D341Med (cell line): ENCODE measurements around the gene FRMD4B.
"Not testable (repeated sequence)": the region's sequence is repeated elsewhere in the genome, so short reads cannot be mapped to it uniquely, and the experiment has no call there.

Experiments
- DNase-seq: peaks from one replicate; pipeline ENCODE4 v3.0.0; 2012; ENCODE audit warnings: low spot score

FRMD4B gene

DNA sequence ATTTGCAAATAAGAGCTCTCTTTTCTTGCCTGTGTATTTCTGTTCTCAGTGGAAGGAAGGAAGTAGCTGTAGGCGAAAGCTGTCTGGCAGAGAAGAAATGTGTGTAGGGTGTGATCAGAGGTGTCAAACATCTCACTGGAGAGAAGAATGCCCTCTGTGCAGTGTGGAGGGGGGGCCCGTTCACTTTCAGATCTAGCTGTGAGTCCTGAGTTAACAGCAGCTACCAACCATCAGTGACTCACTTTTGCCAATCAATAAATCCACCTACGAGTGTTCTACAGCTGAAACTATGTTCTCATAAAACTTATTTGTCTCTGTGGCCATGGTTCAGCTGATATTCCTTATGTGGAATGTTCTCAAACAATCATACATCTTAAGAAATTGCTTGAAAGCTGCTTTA lies 103.7 kb downstream of the FRMD4B start:
- no peak for DNase-seq

GRCh38 chr3:69277403-69277802 lies 108.5 kb downstream of the FRMD4B start:
- DNase-seq = not testable (repeated sequence)

GRCh38 chr3:69276884-69277283 lies 109.0 kb downstream of the FRMD4B start:
- no peak for DNase-seq

DNA sequence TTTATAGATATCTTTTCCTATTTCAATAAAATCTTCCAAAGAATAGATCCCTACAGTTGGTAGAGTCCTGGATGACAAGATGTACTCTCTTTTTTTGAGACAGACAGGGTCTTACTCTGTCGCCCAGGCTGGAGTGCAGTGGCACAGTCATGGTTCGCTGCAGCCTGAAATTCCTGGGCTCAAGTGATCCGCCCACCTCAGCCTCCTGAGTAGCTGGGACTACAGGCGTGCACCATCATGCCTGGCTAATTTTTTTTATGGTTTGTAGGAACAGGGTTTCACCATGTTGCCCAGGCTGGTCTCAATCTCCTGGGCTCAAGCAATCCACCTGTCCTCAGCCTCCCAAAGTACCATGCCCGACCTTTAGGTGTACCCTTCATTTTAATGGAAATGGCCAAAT lies 109.7 kb downstream of the FRMD4B start:
- DNase-seq = not testable (repeated sequence)

DNA sequence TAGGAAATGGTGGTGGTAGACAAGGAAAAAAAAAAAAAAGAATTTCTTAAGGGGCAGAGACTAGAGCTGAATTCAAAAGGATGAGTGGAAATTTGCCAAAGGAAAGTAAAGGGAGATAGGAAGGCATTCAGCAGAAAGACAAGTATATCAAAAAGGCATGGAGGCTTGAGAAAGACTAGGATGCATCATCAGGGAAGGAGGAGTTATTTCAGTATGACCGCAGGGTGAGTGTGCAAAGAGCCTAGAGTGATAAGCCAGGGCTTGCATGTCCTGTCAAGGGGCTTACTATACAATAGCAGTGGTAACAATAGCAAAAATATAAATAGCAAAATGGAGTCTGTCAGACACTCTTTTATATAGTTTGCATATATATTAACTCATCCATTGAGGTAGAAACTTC lies 112.0 kb downstream of the FRMD4B start:
- DNase-seq = no peak

DNA sequence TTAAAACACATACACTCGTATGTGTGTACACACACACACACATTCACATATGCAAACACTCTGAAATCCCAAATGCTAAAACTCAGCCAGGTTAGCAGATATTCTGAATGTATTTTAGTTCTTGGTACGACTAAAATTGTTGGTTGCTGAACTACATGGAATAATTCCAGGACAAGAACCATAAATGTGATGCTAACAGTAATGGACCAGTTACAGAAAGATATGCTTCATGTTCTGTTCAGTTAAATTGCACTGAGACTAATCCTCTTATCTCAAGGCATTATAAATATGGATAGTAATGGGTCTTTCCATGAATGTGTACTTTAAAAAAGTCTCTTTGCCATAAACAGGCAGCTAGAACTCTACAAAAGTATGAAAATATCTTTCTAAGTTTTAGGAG lies 113.3 kb downstream of the FRMD4B start:
- DNase-seq = no peak

GRCh38 chr3:69271098-69271497 lies 114.8 kb downstream of the FRMD4B start:
- no peak for DNase-seq

GRCh38 chr3:69266585-69266984 lies 119.3 kb downstream of the FRMD4B start:
- no peak for DNase-seq

DNA sequence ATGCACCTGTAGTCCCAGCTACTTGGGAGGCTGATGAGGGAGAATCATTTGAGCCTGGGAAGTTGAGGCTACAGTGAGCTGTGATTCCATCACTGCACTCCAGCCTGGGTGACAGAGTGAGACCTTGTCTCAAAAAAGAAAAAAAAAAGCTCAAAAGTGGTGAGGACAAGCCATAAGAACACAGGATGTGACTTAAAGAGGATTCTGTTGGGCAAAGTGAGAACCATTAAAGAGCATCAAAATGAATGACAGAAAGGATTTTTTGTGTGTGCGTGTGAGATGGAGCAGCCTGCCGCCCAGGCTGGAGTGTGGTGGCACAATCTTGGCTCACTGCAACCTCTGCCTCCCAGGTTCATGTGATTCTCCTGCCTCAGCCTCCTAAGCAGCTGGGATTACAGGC lies 119.8 kb downstream of the FRMD4B start:
- not testable (repeated sequence) for DNase-seq

DNA sequence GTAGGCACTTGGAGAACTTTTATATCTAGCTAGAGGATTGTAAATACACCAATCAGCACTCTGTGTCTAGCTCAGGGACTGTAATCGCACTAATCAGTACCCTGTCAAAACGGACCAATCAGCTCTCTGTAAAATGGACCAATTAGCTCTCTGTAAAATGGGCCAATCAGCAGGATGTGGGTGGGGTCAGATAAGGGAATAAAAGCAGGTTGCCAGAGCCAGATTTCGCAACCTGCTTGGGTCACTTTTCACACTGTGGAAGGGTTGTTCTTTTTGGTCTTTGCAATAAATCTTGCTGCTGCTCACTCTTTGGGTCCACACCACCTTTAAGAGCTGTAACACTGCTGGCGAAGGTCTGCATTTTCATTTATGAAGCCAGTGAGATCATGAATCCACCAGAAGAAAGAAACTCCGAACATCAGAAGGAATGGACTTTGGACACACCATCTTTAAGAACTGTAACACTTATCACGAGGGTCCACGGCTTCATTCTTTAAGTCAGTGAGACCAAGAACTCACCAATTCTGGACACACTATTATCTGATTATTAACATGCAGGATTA lies 125.0 kb downstream of the FRMD4B start:
- not testable (repeated sequence) for DNase-seq

GRCh38 chr3:69260216-69260787 lies 125.6 kb downstream of the FRMD4B start:
- no peak for DNase-seq

DNA sequence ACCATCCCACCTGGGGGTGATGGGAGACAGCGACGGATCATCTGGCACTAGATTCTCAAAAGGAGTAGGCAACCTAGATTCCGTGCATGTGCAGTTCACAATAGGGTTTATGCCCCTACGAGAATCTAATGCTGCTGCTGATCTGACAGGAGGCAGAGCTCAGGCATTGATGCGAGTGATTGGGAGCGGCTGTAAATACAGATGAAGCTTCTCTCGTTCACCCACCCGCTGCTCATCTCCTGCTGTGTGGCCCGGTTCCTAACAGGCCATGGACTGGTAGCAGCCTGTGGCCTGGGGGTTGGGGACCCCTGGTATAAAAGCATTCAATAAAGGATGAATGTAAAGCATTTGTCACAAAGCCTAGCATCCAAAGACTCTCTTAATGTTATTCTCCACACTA lies 126.8 kb downstream of the FRMD4B start:
- DNase-seq = no peak

GRCh38 chr3:69255928-69256327 lies 130.0 kb downstream of the FRMD4B start:
- DNase-seq = no peak

DNA sequence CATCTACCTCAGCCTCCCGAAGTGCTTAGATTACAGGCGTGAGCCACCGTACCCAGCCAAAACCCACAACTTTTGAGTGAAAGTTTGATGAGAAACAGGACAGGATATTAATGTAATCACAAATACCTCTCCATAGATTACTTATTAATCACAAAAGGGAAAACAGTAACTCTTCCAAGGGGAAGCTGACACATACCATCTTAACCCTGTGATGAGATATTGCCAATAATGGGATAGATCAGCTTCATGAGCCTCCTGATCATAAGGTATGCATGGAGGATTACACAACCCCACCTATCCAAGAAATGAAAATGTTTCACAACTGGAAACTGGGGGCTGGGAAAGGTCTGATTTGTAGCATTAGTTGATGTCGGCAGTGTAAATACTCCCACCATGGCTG lies 131.5 kb downstream of the FRMD4B start:
- DNase-seq = no peak

- no peak for DNase-seq
These were observed 133.3 kb downstream of the FRMD4B start for GRCh38 chr3:69252631-69253030.

- no peak for DNase-seq
These were observed 133.7 kb downstream of the FRMD4B start for GRCh38 chr3:69252141-69252540.

DNA sequence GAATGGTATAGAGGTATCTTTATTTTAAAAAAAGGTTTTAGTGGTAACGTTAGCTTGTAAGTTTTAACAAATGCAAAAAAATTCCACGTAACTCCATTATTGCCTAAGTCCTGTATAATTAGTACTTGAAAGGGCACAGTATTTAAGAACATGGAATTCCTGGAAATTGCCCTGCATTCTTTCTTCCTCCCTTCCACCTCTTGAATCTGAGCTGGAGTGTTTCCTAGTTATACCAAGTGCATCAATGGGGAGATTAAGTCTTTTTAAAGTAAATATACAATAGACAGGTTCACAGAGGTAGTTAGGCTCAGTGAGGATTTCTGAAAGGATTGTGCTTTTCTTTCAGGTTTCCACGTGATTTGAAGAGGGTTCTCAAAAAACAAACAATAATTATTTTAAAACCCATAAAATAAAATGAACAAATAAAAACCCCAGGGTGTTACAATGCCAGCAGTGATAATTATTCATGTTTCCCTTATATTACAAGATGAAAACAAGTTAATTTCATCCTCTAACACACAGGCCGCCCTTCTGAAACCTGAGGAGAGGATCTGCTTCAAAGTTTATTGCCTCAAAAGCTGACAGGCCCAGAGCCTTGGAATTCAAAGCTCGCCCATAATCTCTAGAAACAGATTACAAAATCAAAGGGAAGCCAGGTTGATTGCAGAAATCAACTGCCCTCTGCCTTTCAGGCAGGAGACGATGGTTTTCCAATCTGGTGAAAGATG lies 134.6 kb downstream of the FRMD4B start:
- no peak for DNase-seq

- no peak for DNase-seq
These were observed 135.9 kb downstream of the FRMD4B start for GRCh38 chr3:69250014-69250413.

GRCh38 chr3:69249001-69249400 lies 136.9 kb downstream of the FRMD4B start:
- no peak for DNase-seq

- no peak for DNase-seq
These were observed 137.5 kb downstream of the FRMD4B start for GRCh38 chr3:69248436-69248835.

DNA sequence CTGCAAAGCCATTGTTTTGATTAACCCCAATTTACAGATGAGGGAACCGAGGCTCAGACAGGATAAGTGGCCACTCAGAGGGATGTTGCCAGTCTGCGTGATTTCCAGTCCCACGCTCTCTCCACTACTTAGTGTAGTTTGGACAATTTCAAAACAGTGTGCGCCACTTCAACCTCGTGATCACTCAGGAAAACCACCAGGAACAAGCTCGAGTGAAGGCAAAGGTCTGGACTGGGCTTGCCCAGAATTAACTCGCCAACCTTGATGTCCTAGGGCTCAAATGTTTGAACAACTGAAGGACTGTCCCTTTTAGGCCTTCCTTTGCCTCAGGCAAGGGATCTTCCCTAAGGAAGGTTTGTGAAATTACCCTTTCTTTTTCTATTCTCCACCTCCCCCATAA lies 139.3 kb downstream of the FRMD4B start:
- DNase-seq = no peak

DNA sequence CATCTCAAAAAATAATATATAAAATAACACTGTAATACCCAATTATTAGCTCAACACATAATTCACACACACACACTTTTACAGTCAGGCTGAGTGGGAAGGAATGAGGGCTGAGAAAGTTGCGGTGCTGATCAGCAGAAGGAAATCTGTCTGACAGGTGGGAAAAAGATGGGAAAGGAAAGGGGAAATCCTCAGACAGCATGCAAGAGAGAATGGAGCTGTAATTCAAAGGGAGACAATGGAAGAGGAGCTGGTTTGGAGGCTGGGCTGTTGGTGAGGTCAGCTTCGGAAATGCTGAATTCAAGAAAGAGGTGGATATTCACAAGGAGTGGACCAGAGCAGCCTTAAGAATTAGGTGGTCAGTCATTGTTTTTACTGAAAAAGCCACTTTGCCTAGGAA lies 141.8 kb downstream of the FRMD4B start:
- DNase-seq = no peak

DNA sequence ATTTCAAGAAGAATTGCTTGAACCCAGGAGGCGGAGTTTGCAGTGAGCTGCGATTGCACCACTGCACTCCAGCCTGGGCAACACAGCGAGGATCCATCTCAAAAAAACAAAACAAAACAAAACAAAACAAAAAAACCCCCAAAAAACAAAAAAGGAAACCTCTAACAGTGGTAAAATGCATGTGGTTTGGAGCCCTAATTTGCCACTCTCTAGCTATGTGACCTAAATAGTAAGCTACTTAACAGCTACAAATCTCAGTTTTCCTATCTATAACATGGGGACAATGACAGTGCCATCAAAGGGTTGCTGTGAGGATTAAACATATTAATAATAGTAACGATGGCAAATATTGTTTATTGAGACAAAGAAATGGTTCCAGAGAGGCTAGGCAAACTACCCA lies 144.1 kb downstream of the FRMD4B start:
- no peak for DNase-seq
